ENCODE measurements around the gene EAF2.

GRCh38 chr3:121878411-121878810 lies 43.4 kb downstream of the EAF2 start:
- TF ChIP-seq POLR2AphosphoS5 (IDR thresholded peaks at IDR 0.05) (no peak), EP300 (IDR thresholded peaks at IDR 0.05) (no peak)

Data from stomach (tissue), 4 donors.